ENCODE measurements around the gene PTMS. TPM values are rescaled to one million over a fixed set of nuclear protein-coding genes. Genes with fewer than 3 reads are reported as not detected.

PTMS gene
- total and polyA plus RNA-seq, 2 donors (not counting 3 experiments of a cell fraction or from before 2014, with no cell fraction given) = 555 to 661 TPM

DNA sequence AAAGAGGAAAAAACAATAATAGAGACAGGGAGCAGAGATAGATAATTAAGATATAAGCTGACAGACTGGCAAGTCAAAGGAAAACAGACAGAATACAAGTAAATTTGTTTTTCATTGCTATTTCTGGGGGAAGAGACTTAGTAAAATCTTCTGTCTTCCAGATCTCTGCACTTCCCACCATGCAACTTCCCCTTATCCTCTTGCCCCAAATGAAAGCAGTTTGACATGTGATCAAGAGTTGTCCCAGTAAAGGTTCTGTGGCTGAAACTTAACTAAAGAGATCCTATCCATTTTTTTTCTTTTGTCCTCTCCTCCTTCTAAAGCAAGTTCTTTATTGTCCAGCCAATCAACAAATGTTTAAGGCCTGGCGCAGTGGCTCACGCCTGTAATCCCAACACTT, 11.8 kb upstream of the PTMS start:
- ChIA-PET CTCF (interaction anchor here (0.7 to 6.1 kb wide), 13 partner anchors 9 to 118 kb away, joined by 4 to 234 read pairs (median 17); partner anchors contain the start of genes CD4, CDCA3, GPR162 and LAG3), POLR2A (interaction anchor here (0.8 to 3.1 kb wide), 4 partner anchors 9 to 65 kb away, joined by 3 to 43 read pairs (median 8); partner anchors contain the start of genes PTMS and ZNF384)
- Histone ChIP-seq H3K27ac (ENCODE audit: insufficient read depth, low read depth, low read length) (no peak overlapping the region), H3K27me3 (ENCODE audit: control insufficient read depth in 2 of 2, insufficient read depth in 2 of 2, low read length in 2 of 2) (no peaks in the 10 kb centered on the region), H3K9ac (replicated peaks; ENCODE audit: extremely low read depth, insufficient read depth, low read length) (no peak overlapping the region), H2AFZ (ENCODE audit: low read depth, low read length) (no peak overlapping the region), H4K20me1 (replicated peaks; ENCODE audit: control insufficient read depth, extremely low read depth, insufficient read depth, low read length) (no peaks in the 10 kb centered on the region), H3K9me1 (replicated peaks; ENCODE audit: control insufficient read depth, extremely low read depth, insufficient read depth, low read length) (no peaks in the 10 kb centered on the region), H3K4me3 (replicated peaks in 1 of 3; ENCODE audit: insufficient read depth in 1 of 3, low read depth in 1 of 3, low read length in 3 of 3) (no peak overlapping the region), H3K79me2 (ENCODE audit: control insufficient read depth, insufficient read depth, low read length) (peaks cover 16% of the 10 kb centered on the region), H3K36me3 (ENCODE audit: control insufficient read depth in 2 of 2, extremely low read depth in 1 of 2, insufficient read depth in 2 of 2, low read length in 2 of 2) (peaks cover 9 to 15% of the 10 kb centered on the region in 2 experiments), H3K9me3 (replicated peaks; ENCODE audit: control insufficient read depth, insufficient read depth, low read length) (no peaks in the 10 kb centered on the region), H3K4me1 (ENCODE audit: control insufficient read depth, extremely low read depth, insufficient read depth, low read length) (peaks cover 10% of the 10 kb centered on the region), H3K4me2 (ENCODE audit: insufficient read depth, low read length) (no peak overlapping the region)
- no TSS peak for BruUV-seq (replicated peaks)
- FAIRE-seq (no peak), DNase-seq (ENCODE audit: low read depth, low spot score) (no peak)
- no peak for TF ChIP-seq EZH2 (IDR thresholded peaks at IDR 0.05; ENCODE audit: borderline replicate concordance, low read depth, low read length, severe bottlenecking)
- no peak for TF ChIP-seq JUN (IDR thresholded peaks at IDR 0.05; ENCODE audit: borderline replicate concordance, insufficient read depth, insufficient read length, low read depth)
- no peak for TF ChIP-seq GATA2 (IDR thresholded peaks at IDR 0.05; ENCODE audit: insufficient read depth, insufficient read length, low read depth, low read length)
- TF ChIP-seq, protein P1, sequence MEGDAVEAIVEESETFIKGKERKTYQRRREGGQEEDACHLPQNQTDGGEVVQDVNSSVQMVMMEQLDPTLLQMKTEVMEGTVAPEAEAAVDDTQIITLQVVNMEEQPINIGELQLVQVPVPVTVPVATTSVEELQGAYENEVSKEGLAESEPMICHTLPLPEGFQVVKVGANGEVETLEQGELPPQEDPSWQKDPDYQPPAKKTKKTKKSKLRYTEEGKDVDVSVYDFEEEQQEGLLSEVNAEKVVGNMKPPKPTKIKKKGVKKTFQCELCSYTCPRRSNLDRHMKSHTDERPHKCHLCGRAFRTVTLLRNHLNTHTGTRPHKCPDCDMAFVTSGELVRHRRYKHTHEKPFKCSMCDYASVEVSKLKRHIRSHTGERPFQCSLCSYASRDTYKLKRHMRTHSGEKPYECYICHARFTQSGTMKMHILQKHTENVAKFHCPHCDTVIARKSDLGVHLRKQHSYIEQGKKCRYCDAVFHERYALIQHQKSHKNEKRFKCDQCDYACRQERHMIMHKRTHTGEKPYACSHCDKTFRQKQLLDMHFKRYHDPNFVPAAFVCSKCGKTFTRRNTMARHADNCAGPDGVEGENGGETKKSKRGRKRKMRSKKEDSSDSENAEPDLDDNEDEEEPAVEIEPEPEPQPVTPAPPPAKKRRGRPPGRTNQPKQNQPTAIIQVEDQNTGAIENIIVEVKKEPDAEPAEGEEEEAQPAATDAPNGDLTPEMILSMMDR (IDR thresholded peaks at IDR 0.05; ENCODE audit: extremely low read depth in 1 of 2, insufficient read depth in 1 of 2, low read depth in 1 of 2, low read length in 2 of 2) = no peak
- TF ChIP-seq MYC (IDR thresholded peaks at IDR 0.05; ENCODE audit: low read depth, low read length) = no peak
- intact Hi-C loops (cut with micrococcal nuclease) = no loop called here
- dilution Hi-C loops (cut with MboI; ENCODE audit: extremely low pct_ligation_motif_present, low sequenced_read_pairs) = no loop called here
